GM13977 (cell line): Measurements from ENCODE around the gene IL1R2.

Source experiments
- DNase-seq: peaks from one replicate; pipeline ENCODE4 v3.0.0; 2012; ENCODE audit warnings: low spot score
- in situ Hi-C: fragments of 300-500 bp; cut with MboI; formaldehyde crosslinking; loops from one replicate; pipeline ENCODE4 v1.12.0; 2022; ENCODE audit warnings: low sequenced_read_pairs, low pct_unique_long_range_greater_than_20kb, mixed read lengths, inconsistent platforms; ENCODE audit not compliant: unreplicated experiment
- TF ChIP-seq, protein P1 (sequence below): IDR thresholded peaks from 2 replicates; pipeline ENCODE4 v1.5.1; 2012; ENCODE audit warnings: mild to moderate bottlenecking, control low read depth; ENCODE audit not compliant: insufficient read depth; ENCODE audit errors: extremely low read depth, missing control alignments

Gene IL1R2

DNA sequence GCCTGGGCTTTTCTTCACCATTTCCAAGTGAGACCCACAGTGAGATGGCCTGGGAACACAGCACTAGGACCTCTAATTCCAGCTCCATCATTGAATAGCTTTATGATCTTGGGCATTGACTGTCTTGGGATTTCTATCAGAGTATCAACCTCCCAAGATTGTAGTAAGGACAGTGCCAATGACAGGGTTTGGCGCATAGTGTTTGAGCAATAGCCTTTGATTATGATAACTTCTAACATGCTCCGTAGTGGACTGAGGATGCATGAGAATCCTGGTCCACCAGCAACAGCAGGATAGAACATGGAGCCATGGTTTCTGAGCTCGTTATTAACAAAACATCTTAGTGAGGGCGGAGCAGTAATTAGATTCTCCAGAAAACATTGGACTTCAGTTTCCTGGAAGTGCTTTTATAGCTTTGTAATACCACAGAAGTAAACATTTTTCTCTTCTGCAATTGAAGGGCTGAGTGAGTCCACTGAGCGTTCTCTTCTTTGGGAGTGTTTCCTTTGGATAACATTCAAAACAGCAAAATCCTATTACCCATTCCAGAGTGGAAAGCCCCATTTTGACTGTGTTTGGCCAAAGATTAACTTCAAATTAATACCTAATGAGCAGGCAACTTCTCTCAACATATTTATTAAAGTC is 63.7 kb downstream of the IL1R2 start:
- no peak for DNase-seq
- in situ Hi-C loops: no loop called here

DNA sequence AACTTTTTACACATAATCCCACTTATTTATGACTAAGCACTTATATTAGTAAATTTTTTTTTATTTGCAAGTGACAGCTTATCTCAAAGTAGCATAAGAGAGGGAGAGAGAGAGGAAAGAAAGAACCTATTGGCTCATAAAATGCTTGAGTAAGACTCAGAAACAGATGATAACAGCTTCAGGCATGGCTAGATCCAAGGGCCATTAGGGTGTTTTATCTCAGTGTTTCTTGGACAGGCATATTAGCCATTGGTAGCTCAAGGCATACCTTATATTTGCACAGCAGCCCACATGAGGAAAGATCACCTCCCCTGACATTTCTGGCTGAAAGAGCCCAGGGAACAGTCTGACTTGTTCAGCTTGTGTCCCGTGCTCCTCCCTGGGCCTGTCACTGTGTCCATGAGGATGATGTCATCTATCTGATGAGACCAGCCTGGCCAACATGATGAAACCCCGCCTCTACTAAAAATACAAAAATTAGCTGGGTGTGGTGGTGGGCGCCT is 64.4 kb downstream of the IL1R2 start:
- DNase-seq: no peak
- TF ChIP-seq, protein P1, sequence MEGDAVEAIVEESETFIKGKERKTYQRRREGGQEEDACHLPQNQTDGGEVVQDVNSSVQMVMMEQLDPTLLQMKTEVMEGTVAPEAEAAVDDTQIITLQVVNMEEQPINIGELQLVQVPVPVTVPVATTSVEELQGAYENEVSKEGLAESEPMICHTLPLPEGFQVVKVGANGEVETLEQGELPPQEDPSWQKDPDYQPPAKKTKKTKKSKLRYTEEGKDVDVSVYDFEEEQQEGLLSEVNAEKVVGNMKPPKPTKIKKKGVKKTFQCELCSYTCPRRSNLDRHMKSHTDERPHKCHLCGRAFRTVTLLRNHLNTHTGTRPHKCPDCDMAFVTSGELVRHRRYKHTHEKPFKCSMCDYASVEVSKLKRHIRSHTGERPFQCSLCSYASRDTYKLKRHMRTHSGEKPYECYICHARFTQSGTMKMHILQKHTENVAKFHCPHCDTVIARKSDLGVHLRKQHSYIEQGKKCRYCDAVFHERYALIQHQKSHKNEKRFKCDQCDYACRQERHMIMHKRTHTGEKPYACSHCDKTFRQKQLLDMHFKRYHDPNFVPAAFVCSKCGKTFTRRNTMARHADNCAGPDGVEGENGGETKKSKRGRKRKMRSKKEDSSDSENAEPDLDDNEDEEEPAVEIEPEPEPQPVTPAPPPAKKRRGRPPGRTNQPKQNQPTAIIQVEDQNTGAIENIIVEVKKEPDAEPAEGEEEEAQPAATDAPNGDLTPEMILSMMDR: no peak
- in situ Hi-C loops: no loop called here

More for the DNA sequence above, 63.7 kb downstream of the IL1R2 start:
- TF ChIP-seq, protein P1: no peak

DNA sequence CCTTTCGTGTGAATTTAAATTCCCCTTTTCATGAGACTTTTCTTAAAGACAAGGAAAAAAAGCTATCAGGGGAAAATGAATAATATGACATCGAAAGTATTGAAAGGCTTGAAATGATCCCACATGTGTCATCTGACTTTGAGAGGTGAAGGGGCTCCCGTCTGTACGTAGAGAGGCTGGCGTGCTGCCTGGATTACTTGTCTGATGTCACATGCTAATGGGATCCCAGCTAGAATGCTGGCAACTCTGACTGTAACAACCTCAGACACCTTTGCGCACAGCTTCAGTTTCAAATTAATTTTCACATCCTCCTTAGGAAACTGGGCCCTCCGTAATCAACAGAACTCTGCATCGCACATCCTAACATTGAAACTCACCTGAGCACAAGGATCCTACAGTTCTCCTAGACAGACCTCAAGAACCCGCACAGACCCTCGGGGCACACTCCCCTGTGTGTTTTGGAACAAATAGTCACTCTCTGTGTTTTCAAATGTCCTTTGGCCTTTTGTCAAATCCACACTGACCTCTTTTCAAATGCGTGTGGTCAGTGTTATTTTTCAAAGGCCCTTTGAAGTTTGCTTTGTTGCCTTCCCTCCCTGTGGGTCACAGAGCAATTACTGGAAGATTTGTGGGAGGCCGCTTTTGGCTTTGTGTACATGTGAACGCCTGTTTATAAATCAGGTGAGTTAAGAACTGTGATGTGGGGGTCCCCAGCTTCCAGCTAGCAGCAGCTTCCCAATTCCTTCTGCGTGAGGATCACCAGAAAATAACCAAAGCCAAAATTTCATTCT is 65.9 kb downstream of the IL1R2 start:
- in situ Hi-C loops: no loop called here
- no peak for DNase-seq
- TF ChIP-seq, protein P1: no peak

DNA sequence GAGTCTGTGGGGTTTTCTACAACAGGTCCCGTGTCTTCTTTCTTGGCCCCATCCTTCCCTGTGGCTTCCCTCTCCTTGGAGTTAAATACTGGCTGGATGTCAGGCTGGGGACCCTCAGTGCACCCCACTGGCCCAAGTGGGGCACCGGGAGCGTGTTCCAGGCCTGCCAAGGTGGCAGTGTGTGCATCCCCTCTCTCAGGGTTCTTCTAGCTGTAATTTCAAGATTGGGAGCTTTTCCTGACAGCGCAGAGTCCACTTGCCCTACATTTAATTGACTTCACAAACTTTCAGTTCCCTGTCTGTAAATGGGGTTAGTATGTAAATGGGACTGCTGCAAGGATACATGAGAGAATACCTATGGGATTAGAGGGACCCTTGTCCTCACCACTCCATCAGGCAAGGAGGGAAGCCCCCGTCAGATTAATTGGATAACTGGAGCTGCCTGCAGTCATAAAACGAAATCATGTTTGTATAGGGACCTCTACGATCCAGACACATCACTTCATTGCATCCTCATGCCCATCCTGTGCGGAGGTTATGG is 66.6 kb downstream of the IL1R2 start:
- TF ChIP-seq, protein P1: no peak
- in situ Hi-C loops: no loop called here
- no peak for DNase-seq

DNA sequence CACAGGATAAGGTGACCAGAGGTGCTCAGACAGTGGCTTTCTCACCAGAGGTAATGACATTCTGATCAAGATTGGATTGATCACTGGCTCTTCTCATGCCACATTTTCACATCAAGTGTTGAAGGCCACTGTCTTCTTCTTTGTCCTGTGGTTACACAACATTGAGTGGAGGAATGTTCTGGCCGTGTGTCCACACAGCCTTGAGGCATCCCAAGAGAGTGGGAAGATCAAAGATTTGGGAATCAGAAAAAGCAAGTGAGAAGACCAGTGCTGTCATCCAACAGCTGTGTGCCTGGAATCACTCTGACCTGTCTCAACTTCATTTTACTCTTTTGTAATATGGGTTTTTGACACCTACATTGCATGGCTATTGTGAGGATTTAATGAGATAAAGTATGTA is 67.4 kb downstream of the IL1R2 start:
- TF ChIP-seq, protein P1: no peak
- DNase-seq: no peak
- in situ Hi-C loops: no loop called here

DNA sequence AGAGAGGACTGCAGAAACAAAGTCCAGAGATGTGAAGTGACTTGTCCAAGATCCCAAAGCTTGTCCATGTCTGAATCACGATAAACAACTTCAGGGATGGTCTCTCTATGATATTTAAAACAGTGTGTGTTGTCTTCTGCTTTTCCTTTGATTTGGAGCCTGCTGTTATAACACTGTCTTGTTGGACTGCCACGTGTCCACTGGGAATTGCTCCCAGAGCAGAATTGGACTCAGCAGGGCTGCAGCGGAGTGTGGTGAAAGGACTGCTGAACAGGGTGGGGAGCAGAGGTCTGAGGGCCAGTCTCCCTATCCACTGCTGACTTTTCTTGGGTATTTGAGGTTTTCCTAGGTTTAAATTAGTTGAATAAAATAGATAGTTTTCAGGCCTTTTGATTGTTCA is 68.3 kb downstream of the IL1R2 start:
- DNase-seq: no peak
- in situ Hi-C loops: no loop called here
- TF ChIP-seq, protein P1: no peak
